Kidney tubule cell (primary cell): ENCODE measurements around the gene AP4S1.
"Not testable (repeated sequence)": the region's sequence is repeated elsewhere in the genome, so short reads cannot be mapped to it uniquely, and the experiment has no call there.

Experiments used
- DNase-seq: peaks from one replicate; pipeline ENCODE4 v3.0.0-alpha.2; 2018; ENCODE audit warnings: low spot score

Gene AP4S1

DNA sequence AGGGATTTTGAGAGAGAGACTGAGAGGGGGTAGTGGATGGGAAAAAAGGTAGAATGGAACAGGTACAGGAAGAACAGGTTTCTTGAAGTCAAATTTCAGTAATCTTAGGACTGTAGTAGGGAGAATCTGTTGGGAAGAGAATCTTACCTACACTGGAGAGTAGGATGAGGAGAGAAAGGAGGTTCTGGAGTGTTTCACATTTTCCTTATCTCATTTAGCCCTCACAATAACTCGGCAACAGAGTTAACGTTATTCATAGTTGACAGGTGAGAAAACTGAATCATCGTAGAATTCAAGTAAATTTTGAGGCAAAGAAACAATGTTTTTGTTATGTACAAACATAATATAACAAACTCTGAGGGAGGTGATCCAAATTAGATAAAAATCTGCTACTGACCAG lies 17.9 kb downstream of the AP4S1 start:
- DNase-seq, result no peak

DNA sequence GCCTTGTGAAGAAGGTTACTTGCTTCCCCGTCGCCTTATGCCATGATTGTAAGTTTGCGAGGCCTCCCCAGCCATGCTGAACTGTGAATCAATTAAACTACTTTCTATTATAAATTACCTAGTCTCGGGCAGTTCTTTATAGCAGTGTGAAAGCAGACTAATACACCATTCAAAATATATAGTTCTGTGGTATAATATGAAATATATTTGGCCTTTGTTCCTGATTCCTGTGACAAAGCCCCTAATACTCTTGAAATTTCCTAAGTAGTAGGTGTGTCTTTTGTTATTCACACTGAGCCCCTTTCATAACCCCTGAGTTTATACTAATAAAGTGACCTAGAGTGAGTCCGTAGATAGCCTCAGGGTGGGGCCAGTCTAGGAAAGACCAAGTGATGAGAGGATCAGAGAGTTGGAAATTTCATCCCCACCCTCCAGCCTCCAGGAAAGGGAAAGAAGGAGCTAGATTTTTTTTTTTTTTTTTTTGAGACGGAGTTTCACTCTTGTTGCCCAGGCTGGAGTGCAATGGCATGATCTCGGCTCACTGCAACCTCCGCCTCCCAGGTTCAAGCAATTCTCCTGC lies 20.1 kb downstream of the AP4S1 start:
- no peak for DNase-seq

DNA sequence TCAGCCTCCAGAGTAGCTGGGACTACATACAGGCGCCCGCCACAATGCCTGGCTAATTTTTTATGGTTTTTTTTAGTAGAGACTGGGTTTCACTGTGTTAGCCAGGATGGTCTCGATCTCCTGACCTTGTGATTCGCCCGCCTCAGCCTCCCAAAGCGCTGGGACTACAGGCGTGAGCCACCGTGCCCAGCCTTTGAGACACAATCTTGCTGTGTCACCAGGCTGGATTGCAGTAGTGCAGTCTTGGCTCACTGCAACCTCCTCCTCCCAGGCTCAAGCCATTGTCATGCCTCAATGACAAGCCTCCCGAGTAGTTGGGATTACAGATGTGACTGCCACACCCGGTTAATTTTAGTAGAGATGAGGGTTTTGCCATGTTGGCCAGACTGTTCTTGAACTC lies 22.1 kb downstream of the AP4S1 start:
- no peak for DNase-seq

DNA sequence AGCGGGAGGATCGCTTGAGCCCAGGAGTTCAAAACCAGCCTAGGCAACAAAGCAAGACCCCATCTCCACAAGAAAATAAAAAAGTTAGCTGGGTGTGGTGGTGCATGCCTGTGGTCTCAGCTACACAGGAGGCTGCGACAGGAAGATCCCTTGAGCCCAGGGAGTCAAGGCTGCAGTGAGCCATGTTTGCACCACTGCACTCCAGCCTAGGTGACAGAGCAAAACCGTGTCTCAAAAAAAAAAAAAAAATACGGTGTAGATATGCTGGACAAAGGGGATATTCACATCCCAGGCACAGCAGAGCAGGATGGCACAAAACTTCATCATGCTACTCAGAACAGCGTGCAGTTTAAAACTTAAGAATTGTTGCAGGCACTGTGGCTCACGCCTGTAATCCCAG lies 25.6 kb downstream of the AP4S1 start:
- DNase-seq, result no peak

DNA sequence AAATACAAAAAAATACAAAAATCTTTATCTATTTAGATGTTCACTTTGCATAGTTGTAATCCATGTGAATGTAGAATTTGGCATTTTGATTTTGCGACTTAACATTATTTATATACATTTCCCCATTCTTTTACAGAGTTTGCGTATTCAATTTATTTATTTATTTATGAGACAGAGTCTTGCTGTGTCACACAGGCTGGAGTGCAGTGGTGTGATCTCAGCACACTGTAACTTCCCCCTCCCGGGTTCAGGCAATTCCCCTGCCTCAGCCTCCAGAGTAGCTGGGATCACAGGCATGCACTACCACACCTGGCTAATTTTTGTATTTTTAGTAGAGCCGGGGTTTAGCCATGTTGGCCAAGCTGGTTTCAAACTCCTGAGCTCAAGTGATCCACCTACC lies 26.1 kb downstream of the AP4S1 start:
- DNase-seq, result peak; percentile 35

DNA sequence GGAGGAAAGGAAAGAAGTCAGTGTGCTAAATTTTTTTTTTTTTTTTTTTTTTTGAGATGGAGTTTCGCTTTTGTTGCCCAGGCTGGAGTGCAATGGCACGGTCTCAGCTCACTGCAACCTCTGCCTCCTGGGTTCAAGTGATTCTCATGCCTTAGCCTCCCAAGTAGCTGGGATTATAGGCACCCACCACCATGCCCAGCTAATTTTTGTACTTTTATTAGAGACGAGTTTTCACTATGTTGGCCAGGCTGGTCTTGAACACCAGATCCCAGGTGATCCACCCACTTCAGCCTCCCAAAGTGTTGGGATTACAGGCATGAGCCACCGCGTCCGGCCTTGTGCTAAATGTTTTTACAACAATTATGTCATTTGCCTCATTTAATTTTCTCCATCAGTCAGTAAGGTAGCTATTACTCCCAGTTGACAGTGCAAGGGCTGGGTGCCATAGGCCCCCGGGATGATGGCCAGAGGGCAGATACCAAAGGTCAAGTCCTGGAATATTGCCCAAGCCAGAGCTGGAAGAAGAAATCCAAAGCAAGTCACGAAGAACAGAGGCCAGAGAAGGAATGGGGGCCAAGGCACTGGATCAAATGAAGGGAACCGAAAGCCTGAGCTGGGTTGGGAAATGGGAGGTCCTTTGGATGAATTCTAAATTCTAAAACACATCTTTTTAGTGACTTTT lies 27.6 kb downstream of the AP4S1 start:
- DNase-seq, result not testable (repeated sequence)

DNA sequence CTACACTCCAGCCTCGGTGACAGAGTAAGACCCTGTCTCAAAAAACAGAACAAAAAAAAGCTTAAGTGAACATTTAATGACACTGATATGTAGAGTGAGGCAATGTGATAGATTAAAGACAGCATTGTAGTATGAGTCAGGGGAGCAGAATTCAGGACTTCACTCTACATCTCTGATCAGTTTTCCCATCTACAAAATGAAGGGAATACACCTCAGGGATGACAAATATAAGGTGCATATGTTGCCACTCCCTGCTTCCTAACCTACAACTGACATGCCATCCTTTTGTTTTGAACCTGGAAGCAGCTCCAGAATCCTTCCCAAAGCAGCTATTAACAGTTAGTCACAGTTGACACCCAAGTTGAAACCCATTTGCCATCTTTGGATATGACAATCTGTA lies 31.6 kb downstream of the AP4S1 start:
- DNase-seq, result no peak

DNA sequence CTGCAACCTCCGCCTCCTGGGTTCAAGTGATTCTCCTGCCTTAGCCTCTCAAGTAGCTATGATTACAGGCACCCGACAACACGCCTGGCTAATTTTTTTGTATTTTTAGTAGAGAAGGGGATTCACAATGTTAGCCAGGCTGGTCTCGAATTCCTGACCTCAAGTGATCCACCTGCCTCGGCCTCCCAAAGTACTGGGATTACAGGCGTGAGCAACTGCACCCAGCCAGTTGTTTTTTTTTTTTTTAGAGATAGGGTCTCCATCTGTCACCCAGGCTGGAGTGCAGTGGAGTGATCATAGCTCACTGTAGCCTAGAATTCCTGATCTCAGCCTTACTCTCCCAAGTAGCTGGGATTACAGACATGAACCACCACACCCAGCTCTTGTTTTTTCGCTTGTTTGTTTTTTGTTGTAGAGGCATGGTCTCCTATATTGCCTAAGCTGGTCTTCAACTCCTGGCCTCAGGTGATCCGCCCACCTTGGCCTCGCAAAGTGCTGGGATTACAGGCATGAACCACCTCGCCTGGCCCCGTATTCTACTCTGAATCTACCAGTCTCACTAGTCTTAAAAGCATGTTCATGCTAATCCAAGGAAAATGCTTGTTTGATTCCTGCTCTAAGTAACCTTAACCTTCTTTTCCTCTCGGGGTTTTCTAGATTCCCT lies 32.4 kb downstream of the AP4S1 start:
- DNase-seq, result no peak

DNA sequence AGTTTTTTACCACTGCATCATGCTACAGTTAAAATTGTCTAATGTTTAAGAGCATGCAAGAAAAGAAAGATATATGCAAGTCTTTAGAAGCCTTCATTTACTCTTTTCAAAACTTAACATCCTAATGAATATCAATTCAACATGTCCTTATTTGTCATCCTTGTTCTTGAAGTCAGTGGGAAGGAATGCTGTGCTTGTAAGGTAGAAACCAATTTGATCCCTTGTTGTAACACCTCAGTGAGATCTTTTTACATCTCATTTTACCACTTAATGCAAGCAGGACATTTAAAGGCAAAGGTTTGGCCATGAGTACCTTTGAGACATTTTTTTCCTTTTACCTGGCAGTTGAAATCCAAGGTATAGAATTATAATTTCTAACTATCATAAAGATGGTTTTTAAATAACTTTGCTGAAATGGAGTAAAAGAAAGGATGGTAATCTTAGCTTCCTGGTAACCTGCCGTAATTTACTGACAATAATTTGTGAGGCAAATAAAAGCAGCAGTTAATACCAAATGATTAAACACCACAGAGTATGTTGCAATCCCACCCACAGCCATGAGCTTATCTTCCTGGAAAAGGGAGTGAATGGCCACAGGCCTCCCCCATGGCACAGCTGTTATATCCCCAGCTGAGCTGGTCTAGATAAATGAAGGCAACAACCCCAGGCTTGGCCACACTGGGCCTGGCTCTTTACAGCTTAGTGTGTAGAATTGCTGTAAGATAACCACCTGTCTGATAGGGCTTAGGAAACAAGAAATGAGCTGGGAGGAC lies 33.9 kb downstream of the AP4S1 start:
- DNase-seq, result peak; percentile 67

DNA sequence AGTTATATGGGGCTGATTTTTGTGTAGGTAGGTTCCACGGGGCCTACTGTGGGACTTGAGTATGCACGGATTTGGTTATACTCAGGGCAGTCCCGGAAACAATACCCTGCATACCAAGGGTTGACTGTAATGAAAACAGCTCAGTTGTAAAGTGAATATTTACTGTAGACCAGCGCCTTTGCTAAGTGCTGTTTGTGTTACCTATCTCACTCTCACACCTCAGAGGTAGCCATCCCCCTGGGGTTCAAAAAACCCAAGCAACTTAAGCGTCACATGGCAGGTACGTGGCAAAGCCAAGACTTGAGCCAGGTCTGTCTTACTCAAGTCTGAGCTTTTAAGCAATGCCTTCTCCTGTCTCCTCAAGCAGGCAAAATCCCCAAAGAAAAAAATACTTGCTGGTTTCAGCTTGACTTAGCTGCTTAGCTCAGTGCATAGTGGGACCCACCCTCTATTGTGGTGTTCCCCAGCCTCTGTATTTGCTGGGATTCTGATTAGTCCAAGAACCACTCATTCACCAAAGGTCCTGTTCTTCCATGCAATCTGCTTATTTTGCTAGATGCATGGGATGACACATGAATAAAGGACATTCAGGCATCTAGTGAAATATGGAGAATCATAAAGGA lies 34.9 kb downstream of the AP4S1 start:
- no peak for DNase-seq

DNA sequence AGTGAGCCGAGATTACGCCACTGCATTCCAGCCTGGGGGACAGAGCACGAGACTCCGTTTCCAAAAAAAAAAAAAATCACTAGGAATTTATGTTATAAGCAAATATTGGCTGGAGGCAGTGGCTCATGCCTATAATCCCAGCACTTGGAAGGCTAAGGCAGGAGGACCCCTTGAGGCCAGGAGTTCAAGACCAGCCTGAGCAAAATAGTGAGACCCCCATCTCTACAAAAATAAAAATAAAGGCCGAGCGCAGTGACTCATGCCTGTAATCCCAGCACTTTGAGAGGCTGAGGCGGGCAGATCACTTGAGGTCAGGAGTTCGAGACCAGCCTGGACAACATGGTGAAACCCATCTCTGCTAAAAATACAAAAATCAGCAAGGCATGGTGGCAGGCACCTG lies 37.5 kb downstream of the AP4S1 start:
- not testable (repeated sequence) for DNase-seq

DNA sequence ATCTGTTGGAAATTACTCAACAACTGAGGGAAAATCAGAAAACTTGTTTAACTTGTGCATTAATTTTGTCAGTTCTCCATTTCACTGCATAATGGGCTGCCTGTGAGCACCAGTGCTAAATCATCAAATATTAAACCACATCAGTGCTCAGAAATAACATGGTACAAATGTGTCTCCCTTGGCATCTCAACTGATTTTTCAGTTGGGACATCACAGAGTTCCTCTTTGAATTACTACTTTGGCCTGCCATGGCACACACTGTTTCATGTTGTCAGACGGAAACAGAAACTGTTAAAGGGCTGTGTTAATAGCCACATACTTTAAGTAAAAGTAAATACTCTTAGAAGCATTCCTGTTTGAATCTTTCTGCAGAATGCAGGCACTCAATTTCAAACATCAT lies 42.8 kb downstream of the AP4S1 start:
- DNase-seq, result no peak

DNA sequence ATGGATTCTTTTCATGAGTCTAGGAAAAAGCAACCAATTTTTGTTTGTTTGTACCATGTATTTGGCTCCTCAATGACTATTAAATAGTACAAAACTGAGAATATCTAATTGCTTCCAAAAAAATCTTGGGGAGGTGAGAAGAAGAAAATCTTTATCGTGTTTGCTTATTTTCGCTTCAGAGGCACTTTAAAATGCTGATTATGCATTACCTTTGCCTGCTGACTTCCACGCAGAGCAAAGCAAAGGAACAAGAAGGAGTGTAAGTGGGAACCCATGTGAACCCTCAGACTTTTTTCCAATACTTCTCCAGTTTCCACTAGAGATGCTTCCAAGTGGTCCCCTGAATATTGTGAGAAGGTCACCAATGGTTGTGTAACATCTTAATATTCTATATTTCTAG lies 43.9 kb downstream of the AP4S1 start:
- DNase-seq, result no peak

DNA sequence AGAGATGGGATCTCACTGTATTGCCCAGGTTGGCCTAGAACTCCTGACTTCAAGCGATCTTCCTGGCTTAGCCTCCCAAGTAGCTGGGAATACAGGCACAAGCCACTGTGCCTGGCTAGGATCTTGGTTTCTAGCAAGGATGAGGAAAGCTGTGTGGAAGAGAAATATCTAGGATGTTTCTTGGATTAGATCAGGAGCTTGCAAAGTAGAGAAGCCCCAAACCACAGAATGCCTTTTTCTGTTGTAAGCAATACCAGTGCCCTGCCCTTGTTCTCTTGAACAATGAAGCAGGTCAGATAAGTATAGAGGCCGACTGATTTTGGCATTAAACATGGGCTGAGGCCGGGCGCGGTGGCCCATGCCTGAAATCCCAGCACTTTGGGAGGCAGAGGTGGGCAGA lies 45.0 kb downstream of the AP4S1 start:
- peak; percentile 88 for DNase-seq

DNA sequence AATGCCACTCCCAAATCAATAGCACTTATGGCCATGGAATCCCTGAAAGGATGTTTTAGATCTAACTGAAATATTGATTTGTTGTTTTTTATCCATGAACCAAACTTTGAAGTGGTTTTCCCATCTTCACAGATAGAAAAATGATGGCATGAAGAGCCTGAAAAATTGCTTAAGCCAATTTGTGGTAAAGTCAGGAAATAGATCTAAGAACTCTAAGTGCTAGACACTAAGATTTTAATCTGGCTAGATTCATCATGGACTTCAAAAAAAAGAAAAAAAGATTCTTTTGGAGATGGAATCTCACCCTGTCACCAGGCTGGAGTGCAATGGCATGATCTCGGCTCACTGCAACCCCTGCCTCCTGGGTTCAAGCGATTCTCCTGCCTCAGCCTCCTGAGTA lies 45.7 kb downstream of the AP4S1 start:
- no peak for DNase-seq

DNA sequence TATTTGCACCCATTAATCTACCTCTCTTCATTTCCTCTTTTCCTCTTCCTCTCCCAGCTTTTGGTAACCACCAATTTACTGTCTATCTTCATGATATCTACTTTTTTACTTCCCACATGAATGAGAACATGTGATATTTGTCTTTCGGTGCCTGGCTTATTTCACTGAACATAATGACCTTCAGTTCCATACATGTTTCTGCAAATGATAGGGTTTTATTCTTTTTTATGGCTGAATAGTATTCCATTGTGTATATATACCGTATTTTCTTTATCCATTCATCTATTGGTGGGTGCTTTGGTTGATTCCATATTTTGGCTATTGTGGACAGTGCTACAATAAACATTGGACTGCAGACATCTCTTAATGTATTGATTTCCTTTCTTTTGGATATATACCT lies 49.7 kb downstream of the AP4S1 start:
- no peak for DNase-seq

DNA sequence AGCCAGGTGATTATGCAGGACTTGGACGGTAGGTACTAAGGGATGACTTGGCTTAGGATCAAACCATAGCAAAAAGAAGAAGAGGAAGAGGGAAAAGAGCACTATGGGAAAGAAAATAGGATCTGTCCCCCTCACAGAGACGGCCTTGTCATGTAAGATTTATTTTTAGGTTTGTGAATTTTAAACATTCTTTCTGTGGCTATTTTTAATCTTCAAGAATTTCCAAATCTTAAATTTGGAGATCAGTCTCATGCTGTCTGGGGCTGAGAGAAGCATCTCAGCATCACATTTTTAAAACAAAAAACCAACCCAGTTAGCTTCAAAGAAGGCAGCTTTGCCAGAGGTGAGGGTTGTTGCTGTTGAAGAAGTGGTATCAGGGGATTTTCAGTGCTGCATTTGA lies 53.3 kb downstream of the AP4S1 start:
- no peak for DNase-seq

DNA sequence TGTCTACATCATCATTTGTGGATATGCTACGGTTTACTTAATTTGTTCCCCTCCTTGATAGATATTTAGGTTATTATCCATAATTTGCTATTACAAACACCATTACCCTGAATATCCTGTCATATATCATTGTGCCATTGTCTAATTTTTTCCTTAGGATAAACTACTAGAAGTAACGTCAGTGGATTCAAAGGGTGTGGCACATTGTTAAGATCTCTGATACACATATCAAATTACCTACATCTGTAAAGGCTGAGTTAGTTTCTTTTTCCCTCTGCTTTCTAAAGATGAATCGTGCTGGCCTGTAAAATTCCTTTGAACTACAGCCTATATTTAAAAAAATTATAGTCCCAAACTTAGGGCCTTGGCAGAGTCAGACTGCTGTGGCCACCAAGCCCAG lies 54.6 kb downstream of the AP4S1 start:
- DNase-seq, result no peak

DNA sequence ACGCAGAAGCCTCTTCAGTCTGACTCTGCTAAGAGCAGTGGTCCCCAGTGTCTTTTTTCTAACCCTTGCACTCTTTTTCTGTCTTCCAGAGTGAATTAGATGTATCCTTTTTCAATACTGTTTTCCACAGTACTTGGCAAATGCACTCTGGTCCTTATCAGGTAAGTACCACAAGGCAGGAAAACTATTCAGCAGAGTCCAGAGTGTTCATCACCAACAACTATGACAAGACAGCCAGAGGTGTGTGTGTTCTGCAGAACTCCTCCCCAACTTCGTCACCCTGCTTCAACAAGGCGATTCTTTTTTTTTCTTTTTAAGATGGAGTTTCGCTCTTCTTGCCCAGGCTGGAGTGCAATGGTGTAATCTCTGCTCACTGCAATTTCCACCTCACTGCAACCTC lies 55.0 kb downstream of the AP4S1 start:
- DNase-seq, result no peak

DNA sequence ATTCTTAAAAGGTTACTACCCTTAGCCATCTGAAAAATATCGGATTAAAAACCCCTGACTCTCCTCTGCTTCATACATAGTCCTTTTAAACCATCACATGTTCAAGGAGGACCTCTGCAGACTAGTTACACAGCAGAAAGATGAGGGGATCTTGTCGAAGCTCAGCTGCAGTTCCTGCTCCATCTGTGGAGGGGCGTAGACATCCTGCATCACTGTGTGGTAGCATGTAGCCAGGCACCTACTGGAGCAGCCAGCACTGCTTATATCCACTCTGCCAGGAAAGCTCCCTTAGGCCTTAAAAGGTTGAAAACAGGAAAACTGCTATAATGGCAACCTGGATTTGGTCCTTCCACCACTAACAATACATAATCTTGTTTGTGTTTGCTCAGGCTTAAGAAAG lies 58.3 kb downstream of the AP4S1 start:
- no peak for DNase-seq

DNA sequence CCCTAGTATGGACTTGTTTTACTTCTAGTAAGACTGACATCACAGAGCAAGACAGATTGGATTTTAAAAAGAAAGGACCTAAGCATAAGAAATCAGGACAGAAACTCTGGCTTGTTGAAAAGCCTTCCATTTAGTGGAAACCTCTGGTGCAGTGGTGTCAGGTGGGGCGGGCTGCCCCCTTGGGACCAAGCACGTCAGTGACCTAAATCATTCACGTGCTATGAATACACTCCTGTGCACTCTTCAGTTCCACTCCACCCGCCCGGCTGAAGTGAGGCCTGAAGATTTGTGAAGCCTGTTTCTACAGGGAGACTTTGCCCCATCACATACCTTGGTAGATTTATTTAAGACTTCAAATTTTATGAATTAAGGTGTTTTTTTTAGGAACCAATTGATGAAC lies 58.9 kb downstream of the AP4S1 start:
- no peak for DNase-seq

DNA sequence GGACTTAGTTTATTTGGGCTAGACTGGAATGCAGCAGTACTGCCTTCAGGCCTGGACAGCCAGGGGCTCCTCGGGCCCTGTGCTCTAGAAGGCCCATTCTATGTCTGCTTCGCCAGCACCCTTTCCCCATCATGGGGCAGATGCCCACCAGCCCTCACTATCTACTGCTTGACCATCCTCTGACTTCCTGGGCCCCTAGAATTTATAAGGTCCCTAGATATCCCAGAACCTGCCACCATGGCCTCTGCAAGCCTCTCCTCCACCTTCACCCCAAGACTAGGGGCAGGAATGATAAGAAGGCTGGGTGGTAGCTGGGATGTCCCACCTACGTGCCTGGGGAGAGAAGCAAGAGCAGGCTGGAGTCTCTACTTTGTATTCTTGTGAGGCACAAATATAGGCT lies 59.6 kb downstream of the AP4S1 start:
- no peak for DNase-seq

DNA sequence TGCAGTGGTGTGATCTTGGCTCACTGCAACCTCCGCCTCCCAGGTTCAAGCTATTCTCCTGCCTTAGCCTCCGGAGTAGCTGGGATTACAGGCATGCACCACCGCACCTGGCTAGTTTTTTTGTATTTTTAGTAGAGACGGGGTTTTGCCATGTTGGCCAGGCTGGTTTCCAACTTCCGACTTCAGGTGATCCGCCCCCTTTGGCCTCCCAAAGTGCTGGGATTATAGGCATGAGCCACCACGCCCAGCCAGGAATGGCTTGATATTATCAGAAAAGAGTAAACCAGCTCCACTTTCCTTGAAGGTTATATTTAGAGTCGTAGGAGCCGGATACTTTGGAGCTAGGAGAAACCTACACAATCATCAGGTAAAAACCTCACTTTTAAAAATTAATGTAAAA lies 61.0 kb downstream of the AP4S1 start:
- DNase-seq, result not testable (repeated sequence)
